ENCODE measurements around the gene UBA5.
A peak's percentile ranks its signal among the peaks of the same experiment; 100 is the strongest.
"Not testable (repeated sequence)": the region's sequence is repeated elsewhere in the genome, so short reads cannot be mapped to it uniquely, and the experiment has no call there.

UBA5 gene

GRCh38 chr3:132660052-132660810 is at the start of gene UBA5:
UBA5 (plus strand) TSS chr3:132660329; CDS start chr3:132660538, 209 bp downstream.
- DNase-seq = peak; percentile 60

- not testable (repeated sequence) for DNase-seq
Measured at GRCh38 chr3:132615301-132615700, 44.8 kb upstream of the UBA5 start.

GRCh38 chr3:132615881-132616280 is 44.2 kb upstream of the UBA5 start:
- no peak for DNase-seq

GRCh38 chr3:132616780-132617179 is 43.3 kb upstream of the UBA5 start:
- DNase-seq = no peak

- no peak for DNase-seq
Measured at GRCh38 chr3:132622148-132622547, 38.0 kb upstream of the UBA5 start.

- no peak for DNase-seq
Measured at GRCh38 chr3:132622761-132623160, 37.4 kb upstream of the UBA5 start.

- DNase-seq = no peak
Measured at GRCh38 chr3:132623646-132624045, 36.5 kb upstream of the UBA5 start.

- no peak for DNase-seq
Measured at GRCh38 chr3:132624790-132625189, 35.3 kb upstream of the UBA5 start.

- no peak for DNase-seq
Measured at GRCh38 chr3:132625613-132626012, 34.5 kb upstream of the UBA5 start.

GRCh38 chr3:132626955-132627354 is 33.2 kb upstream of the UBA5 start:
- DNase-seq = no peak

GRCh38 chr3:132628157-132628556 is 32.0 kb upstream of the UBA5 start:
- no peak for DNase-seq

- no peak for DNase-seq
Measured at GRCh38 chr3:132629928-132630327, 30.2 kb upstream of the UBA5 start.

GRCh38 chr3:132630612-132631011 is 29.5 kb upstream of the UBA5 start:
- DNase-seq = no peak

GRCh38 chr3:132635052-132635451 is 25.1 kb upstream of the UBA5 start:
- no peak for DNase-seq

- no peak for DNase-seq
Measured at GRCh38 chr3:132637590-132637989, 22.5 kb upstream of the UBA5 start.

GRCh38 chr3:132638706-132639105 is 21.4 kb upstream of the UBA5 start:
- no peak for DNase-seq

- DNase-seq = not testable (repeated sequence)
Measured at GRCh38 chr3:132641427-132641826, 18.7 kb upstream of the UBA5 start.

- DNase-seq = peak; percentile 32
Measured at GRCh38 chr3:132641837-132642538, 18.1 kb upstream of the UBA5 start.

- DNase-seq = no peak
Measured at GRCh38 chr3:132642539-132642847, 17.6 kb upstream of the UBA5 start.

- DNase-seq = no peak
Measured at GRCh38 chr3:132643366-132643765, 16.8 kb upstream of the UBA5 start.

- DNase-seq = no peak
Measured at GRCh38 chr3:132645058-132645457, 15.1 kb upstream of the UBA5 start.

- no peak for DNase-seq
Measured at GRCh38 chr3:132650153-132650552, 10.0 kb upstream of the UBA5 start.

- no peak for DNase-seq
Measured at GRCh38 chr3:132652640-132653270, 7.4 kb upstream of the UBA5 start.

GRCh38 chr3:132654190-132654589 is 5.9 kb upstream of the UBA5 start:
- no peak for DNase-seq

All from DMS 273 treated with DMSO at 0.1 percent for 48 hours (cell line).